Measurements from ENCODE around the gene TMCO6.
"Not testable (repeated sequence)": the region's sequence is repeated elsewhere in the genome, so short reads cannot be mapped to it uniquely, and the experiment has no call there.

The TMCO6 gene

DNA sequence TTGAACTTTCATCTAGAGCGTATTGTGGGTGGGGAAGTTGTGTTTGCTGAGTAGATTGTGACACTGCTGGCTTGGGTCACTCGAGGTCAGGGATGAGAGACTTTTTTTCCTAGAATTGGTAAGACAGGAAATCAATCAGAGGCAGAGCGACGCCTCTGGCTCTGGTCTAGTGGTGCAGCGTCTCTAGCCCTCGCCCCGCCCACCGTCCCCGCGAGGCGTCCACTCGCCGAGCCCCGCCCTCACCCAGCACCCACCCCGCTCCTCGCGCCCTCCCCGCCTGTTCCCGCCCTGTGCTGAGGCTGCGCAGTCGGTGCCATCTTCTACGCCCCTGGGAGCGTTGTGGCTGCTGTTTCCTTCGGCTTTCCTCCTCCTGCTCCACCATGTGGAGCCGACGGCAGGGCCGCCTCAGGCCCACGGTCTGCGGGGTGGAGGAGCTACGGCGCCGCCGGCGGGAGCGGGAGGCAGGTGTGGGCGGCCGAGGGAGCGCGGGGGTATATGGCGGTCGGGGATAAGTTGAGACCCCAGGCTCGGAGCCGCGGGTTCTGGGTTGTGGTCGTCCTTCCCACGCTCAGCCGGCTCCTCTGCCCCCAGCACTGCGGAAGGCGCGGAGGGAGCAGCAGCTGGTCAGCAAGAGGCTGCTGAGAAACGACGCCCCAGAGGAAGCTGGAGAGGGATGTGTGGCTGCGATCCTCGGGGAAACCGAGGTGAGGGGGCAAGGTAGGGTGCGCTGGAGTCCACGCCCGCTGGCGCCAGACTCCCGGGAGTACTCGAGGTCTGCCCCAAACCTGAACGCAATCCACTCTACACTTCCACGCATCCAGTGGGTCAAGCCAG is at the start of gene TMCO6:
Gene TMCO6 (plus strand): TSS at position 304 of the 834 bp plus-strand sequence. CDS start 77 bp downstream, at position 381.
- DNase-seq (ENCODE audit: low read depth in 3 of 3): peak; percentile 92 to 97 (median 94)

DNA sequence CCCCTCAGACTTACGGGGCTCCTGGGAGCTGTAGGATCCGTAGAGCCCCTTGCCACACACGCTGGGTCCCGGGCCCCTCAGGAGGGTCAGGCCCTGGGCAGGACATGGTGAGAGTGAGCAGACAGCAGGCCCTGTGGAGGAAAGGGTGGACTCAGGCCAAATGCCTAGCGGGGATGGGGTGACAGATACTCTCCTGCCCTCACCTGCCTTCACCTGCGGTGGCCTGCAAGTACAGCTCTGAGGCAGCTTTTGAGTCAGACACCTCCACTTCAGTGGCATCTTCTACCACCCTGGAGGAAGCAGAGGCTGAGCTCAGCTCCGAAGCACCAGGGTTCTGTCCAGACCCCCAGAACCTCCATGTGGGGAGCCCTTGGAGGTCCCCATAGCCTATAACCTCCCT is 48.4 kb upstream of the TMCO6 start:
- no peak for DNase-seq (ENCODE audit: low read depth in 3 of 3)

DNA sequence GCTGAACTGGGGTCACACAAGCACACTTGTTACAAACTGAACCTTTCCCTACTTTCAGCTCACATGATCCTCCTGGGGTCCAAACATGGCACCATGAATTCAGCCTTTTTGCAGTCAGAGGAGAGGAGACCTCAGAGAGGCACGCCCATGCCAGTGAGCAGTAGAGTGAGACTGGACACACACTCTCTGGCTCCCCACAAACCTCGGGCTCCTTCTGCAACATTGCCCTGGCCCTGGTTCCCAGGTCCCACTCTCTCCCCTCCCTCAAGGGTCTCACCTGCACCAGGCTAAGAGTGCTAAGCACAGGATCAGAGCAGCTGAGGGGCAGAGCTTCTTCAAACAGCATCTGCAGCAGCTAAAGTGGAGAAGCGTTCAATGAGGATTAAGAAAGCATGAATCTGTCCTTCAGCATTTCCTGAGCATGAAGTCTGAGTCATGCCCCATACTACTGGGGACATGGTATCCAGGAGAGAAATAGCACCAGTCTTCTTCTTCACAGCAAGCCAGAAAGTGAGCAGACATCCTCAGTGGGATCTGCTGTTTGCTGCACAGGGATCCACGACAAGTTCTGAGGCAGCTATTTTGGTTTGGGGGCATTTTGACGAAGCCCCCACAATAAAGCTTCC is 47.4 kb upstream of the TMCO6 start:
- no peak for DNase-seq (ENCODE audit: low read depth in 3 of 3)

DNA sequence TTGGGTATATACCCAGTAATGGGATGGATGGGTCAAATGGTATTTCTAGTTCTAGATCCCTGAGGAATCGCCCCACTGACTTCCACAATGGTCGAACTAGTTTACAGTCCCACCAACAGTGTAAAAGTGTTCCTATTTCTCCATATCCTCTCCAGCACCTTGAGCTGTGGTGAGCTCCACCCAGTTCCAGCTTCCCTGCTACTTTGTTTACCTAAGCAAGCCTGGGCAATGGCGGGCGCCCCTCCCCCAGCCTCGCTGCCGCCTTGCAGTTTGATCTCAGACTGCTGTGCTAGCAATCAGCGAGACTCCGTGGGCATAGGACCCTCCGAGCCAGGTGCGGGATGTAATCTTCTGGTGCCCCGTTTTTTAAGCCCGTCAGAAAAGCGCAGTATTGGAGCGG is 46.2 kb upstream of the TMCO6 start:
- not testable (repeated sequence) for DNase-seq (ENCODE audit: low read depth in 3 of 3)

DNA sequence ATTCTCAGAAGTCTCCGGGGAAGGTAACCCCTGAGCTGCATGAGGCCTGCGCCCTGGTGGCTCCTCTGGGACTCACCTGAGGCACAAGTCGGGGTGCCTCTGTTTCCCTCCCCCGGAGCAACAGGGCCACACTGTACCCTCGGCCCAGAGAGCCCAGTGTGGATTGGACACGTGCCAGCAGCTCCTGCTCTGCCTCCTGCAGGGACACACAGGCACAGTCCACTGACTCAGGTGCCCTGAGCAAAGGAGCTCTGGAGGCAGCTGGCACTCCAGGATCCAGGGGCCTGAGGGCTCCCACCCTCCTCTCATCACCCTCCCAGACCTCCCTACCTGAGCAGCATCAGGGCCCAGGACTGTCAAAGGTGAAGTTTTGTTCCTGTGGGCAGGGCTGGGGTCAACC is 45.1 kb upstream of the TMCO6 start:
- DNase-seq (ENCODE audit: low read depth in 3 of 3): no peak

DNA sequence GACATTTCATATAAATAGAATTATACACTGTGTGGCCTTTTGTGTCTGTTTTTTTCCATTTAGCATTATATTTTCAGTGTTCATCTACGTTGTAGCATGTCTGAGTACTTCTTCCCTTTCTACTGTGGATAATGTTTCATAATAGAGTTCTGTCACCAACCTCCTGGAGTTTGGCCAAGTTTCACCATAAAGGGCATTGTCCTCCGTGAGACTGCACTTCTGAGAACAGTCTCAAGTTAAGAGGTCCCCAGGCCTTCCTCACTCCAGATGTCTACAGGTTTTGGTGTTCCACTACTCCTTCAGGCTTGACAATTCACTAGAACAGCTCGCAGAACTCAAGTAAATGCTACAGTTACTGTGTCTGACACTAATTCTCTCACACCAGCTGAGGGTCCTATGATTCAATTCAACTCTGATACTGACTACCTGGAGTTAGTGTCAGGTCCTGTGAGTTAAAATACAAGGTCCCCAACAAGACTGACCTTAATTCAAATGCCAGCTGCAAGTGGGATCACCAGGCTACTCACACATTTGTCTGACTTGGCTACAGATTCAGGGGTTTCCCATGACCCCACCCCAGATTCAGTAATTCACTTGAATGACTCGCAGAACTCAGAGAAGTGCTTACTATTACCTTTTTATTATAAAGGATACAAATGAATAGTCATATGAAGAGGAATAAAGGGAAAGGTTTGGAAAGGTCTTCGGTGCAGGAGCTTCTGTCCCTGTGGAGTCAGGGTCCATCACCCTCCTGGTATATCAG is 43.5 kb upstream of the TMCO6 start:
- no peak for DNase-seq (ENCODE audit: low read depth in 3 of 3)

DNA sequence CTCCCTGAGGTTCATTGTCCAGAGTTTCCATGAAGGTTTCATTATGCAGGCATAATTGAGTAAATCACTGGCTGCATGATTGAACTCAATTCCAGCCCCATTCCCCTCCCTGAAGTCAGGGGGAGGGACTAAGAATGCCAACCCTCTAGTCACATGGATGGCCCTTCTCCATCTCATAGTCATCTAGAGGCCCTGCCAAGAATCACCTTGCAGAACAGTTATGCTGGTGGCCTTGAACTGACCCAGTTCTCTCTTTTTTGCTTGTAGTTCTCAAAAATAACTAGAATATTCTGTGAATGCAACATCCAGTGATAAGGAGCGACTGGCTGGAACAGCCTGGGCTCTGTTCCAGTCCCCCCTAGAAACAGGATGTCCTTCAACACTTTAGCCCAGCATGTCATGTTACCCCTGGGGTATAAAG is 42.9 kb upstream of the TMCO6 start:
- DNase-seq (ENCODE audit: low read depth in 3 of 3): no peak

- DNase-seq (ENCODE audit: low read depth in 3 of 3): no peak
Observed at GRCh38 chr5:140598836-140599235, 40.4 kb upstream of the TMCO6 start.

DNA sequence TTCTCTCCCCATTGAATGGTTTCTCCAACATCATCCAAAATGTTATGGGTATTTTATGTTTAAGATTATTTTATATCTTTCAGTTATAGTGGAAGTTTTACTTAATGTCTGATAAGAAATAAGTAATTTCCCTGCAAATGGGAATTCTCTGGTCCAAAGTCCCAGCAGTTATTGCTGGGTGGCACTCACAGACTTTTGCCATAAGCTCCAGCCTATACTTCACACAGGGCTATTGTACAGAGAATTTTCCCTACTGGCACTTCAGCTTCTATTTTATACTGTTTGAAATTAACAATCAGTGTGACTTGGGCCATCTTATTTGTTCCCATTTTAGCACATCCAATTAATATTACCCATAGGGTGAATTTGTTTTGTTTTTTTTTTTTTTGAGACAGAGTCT is 39.2 kb upstream of the TMCO6 start:
- no peak for DNase-seq (ENCODE audit: low read depth in 3 of 3)

DNA sequence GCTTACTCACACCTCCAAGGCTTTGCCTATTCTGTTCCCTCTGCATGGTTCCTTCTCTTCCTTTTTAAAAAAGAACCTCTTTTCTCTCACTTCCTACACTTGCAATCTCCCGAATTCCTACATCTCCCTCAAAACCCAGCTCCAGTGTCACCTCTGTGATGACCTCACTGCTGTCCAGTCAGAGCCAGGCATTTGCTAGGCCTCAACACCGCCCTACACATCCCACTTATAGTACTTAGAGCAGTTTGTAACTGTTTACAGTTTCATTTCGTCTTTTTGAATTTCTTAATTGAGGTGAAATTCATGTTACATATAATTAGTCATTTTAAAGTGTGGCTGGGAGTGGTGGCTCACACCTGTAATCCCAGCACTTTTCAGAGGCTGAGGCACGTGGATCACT is 37.1 kb upstream of the TMCO6 start:
- DNase-seq (ENCODE audit: low read depth in 3 of 3): no peak

- DNase-seq (ENCODE audit: low read depth in 3 of 3): not testable (repeated sequence)
Observed at GRCh38 chr5:140603446-140603698, 35.9 kb upstream of the TMCO6 start.

DNA sequence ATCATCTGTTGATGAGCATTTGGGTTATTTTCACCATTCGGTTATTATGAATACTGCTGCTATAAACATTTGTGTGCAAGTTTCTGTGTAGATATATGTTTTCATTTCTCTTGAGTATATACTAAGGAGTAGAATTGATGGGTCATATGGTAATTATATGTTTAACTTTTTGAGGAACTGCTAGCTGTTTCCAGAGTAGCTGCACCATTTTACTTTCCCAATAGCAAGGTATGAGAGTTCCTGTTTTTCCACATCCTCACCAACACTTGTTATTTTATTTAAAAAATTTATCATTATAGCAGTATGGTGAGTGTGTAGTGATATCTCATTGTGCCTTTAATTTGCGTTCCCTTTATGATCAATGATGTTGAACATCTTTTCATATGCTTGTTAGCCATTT is 35.5 kb upstream of the TMCO6 start:
- no peak for DNase-seq (ENCODE audit: low read depth in 3 of 3)

- no peak for DNase-seq (ENCODE audit: low read depth in 3 of 3)
Observed at GRCh38 chr5:140605879-140606278, 33.4 kb upstream of the TMCO6 start.

- DNase-seq (ENCODE audit: low read depth in 3 of 3): no peak
Observed at GRCh38 chr5:140607031-140607430, 32.2 kb upstream of the TMCO6 start.

DNA sequence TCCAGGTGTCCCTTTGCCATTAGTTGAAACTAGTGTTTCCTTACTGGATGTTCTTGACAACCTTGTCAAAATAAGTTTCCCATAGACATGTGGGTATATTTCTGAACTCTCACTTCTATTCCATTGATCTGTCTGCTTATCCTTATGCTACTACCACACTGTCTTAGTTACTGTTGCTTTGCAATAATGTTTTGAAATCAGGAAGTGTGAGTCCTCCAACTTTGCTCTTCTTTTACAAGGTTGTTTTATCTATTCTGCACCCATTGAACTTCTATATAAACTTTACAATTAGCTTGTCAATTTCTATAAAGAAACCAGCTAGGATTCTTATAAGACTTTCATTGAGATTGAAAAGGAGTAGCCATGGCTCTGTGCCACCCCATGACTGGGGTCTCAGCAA is 30.5 kb upstream of the TMCO6 start:
- DNase-seq (ENCODE audit: low read depth in 3 of 3): no peak

DNA sequence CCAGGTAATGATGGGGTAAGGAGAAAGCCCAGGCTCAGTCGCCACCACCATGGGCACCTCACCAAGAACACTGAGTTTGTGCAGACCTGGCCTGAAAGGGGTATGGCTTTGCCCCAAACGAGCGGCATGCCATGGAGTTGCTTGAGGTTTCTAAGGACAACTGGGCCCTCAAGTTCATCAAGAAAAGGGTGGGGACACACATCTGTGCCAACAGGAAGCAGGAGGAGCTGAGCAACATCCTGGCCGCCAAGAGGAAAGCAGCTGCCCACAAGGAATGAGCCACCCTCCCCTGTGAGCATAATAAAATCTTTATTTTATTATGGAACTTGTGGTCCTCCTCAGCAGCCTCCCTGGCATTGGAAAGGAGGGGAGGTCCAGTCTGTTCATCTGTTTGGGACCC is 30.1 kb upstream of the TMCO6 start:
- DNase-seq (ENCODE audit: low read depth in 3 of 3): no peak

DNA sequence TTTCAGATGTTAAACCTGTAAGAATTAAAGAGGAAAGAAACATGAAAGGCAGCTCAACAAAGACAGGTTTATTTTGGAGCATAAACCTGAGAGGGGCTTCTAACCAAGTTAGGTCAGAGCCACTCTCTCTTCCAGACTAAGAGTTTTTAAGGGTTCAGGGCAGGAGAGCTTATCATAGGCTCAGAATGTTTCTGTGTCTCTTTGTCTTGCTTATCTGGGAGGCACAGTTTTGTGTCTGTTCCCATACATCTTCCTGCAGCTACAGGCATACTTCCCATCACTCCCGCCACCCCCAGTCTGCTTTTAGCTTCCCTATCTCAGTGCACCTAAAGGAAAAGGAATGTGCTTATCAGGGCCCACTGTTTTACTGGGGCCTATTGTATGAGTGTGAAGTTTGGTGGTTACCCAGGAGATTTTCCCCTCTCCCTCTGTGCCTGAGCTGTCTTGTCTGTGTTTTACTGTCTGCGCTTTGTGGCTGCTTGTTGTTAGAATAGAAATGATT is 28.2 kb upstream of the TMCO6 start:
- no peak for DNase-seq (ENCODE audit: low read depth in 3 of 3)

- DNase-seq (ENCODE audit: low read depth in 3 of 3): no peak
Observed at GRCh38 chr5:140622301-140622700, 16.9 kb upstream of the TMCO6 start.

DNA sequence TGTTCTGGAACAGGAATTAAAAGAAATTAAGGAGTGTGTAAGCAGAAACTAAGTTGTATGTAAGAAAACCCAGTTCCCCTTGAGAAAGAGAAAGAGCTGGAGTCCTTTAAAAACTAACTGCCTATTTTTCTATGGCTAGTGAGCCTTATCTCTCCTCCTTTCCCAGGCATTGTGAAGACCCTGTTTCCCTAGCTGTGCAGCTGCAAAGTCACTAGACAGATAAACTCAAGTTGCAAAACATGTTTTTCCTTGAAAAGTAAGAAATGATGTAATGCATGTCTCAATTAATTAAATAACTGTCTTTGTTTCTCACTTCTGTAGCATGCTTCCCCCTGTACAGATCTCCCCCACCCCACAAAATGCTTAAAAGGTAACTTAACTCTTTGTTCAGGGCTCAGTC is 16.2 kb upstream of the TMCO6 start:
- not testable (repeated sequence) for DNase-seq (ENCODE audit: low read depth in 3 of 3)

DNA sequence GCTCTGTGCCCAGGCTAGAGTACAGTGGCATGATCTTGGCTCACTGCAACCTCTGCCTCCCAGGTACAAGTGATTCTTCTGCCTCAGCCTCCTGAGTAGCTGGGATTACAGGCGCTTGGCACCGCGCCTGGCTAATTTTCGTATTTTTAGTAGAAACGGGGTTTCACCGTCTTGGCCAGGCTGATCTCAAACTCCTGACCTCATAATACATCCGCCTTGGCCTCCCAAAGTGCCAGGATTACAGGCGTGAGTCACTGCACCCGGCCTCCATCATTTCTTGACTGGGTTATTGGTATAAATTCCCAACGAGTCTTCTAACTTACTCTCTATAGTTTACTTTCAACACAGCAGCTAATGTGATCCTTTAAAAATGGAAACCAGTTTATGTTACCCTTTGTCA is 14.4 kb upstream of the TMCO6 start:
- DNase-seq (ENCODE audit: low read depth in 3 of 3): not testable (repeated sequence)

DNA sequence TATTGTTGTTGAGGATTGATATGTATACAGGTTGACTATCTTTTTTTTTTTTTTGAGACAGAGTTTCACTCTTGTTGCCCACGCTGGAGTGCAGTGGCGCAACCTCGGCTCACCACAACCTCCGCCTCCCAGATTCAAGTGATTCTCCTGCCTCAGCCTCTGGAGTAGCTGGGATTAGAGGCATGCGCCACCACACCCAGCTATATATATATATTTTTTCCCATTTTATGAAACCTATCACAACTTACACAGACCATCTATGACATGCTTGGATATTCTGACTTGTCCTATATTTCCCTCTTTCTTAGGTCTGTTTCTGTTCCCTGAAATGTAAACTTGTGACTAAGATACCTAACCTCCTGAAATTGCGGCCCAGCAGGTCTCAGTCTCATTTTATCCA is 11.3 kb upstream of the TMCO6 start:
- DNase-seq (ENCODE audit: low read depth in 3 of 3): no peak

- DNase-seq (ENCODE audit: low read depth in 3 of 3): no peak
Observed at GRCh38 chr5:140628711-140629110, 10.5 kb upstream of the TMCO6 start.

Measured in stimulated activated CD4-positive, alpha-beta T cell treated with anti-CD3 and anti-CD28 coated beads, TNF-alpha, amount 100 ng/mL, for 4 hours (primary cell).